Suprapubic skin (tissue), 4 donors: ENCODE data around the gene INSL4. TPM values are rescaled to one million over a fixed set of nuclear protein-coding genes. Genes with fewer than 3 reads are reported as not detected.

ENCODE experiments used
- DNase-seq, 2 donors: peaks; one replicate each; pipeline ENCODE4 v3.0.0-alpha.2; 2019; ENCODE audit warnings: low spot score in 2 of 2
- H3K27ac ChIP-seq: fragments of 200-600 bp; sonication (generic); one replicate; pipeline ENCODE4 v1.5.1; 2019
- H3K27me3 ChIP-seq: fragments of 200-600 bp; sonication (generic); one replicate; pipeline ENCODE4 v1.5.1; 2019
- H3K36me3 ChIP-seq: fragments of 200-600 bp; sonication (generic); one replicate; pipeline ENCODE4 v1.5.1; 2019
- H3K4me1 ChIP-seq: fragments of 200-600 bp; sonication (generic); one replicate; pipeline ENCODE4 v1.5.1; 2019
- H3K4me3 ChIP-seq: fragments of 200-600 bp; sonication (generic); one replicate; pipeline ENCODE4 v1.5.1; 2019; ENCODE audit warnings: mild to moderate bottlenecking
- H3K9me3 ChIP-seq: fragments of 200-600 bp; sonication (generic); one replicate; pipeline ENCODE4 v1.5.1; 2019
- EP300 ChIP-seq: sonication (generic); formaldehyde crosslinking; IDR thresholded peaks from one replicate; pipeline ENCODE4 v1.6.1; 2017; ENCODE audit warnings: antibody characterized with exemption
- POLR2A ChIP-seq, 2 donors: fragments of 450-650 bp; IDR thresholded peaks; one replicate each; pipeline ENCODE4 v1.6.1; 2017; ENCODE audit warnings: antibody characterized with exemption in 2 of 2, mild to moderate bottlenecking in 2 of 2, moderate library complexity in 2 of 2
- POLR2AphosphoS5 ChIP-seq, 3 donors: sonication (generic); formaldehyde crosslinking; IDR thresholded peaks; one replicate each; pipeline ENCODE4 v1.6.1; 2017; ENCODE audit warnings: antibody characterized with exemption in 3 of 3
- WGBS: methylation state at CpG from one replicate; pipeline ENCODE4 v1.1.5; 2018; 5-methylcytosine and 5-hydroxymethylcytosine counted together
- total RNA-seq, 4 donors: library from RNA; depleted of rRNA; stranded (reverse); fragments of >200 nt; gene quantifications; one replicate each; pipeline ENCODE4 v1.1.0, GENCODE V29; 2016
- TF ChIP-seq, protein P1 (sequence below), 2 donors: fragments of 200-600 bp in 1 of 2; fragments of 450-650 bp in 1 of 2; sonication (generic) in 1 of 2; IDR thresholded peaks; one replicate each; pipeline ENCODE4 v1.5.1; 2016 to 2019; ENCODE audit warnings: antibody characterized with exemption in 2 of 2, mild to moderate bottlenecking in 1 of 2, moderate library complexity in 1 of 2

Gene INSL4
- total RNA-seq, 4 donors from 2014 or later: not detected

DNA sequence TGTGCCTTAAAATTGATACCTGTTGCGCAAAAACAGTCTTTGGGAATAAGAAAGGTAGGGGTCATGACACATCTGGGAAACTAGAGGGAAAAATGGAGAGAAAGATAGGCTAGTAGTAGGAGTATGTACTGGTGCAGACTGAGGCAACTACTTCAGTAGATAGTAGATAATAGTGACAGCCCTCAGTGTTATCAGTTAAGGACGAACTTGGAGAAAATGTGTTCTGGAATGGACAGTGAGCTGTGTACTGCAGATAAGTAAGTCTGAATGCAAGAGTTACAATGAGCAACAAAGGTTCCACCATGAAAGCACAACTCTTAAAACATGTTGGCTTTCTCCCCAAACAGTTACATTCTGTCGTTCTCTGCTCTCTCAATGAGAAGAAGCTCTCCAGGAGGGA is 39.2 kb upstream of the INSL4 start:
- Histone ChIP-seq H3K27me3 (peaks cover 13% of the 10 kb centered on the region), H3K4me1 (no peaks in the 10 kb centered on the region), H3K4me3 (no peak overlapping the region), H3K27ac (no peak overlapping the region), H3K36me3 (no peaks in the 10 kb centered on the region), H3K9me3 (no peaks in the 10 kb centered on the region)
- DNase-seq: no peak
- WGBS: 82% methylated on average over 3 of the region's 3 CpGs
- TF ChIP-seq, protein P1, sequence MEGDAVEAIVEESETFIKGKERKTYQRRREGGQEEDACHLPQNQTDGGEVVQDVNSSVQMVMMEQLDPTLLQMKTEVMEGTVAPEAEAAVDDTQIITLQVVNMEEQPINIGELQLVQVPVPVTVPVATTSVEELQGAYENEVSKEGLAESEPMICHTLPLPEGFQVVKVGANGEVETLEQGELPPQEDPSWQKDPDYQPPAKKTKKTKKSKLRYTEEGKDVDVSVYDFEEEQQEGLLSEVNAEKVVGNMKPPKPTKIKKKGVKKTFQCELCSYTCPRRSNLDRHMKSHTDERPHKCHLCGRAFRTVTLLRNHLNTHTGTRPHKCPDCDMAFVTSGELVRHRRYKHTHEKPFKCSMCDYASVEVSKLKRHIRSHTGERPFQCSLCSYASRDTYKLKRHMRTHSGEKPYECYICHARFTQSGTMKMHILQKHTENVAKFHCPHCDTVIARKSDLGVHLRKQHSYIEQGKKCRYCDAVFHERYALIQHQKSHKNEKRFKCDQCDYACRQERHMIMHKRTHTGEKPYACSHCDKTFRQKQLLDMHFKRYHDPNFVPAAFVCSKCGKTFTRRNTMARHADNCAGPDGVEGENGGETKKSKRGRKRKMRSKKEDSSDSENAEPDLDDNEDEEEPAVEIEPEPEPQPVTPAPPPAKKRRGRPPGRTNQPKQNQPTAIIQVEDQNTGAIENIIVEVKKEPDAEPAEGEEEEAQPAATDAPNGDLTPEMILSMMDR (IDR thresholded peaks at IDR 0.05): no peak
- no peak for TF ChIP-seq EP300
- no peak for TF ChIP-seq POLR2AphosphoS5 (IDR thresholded peaks at IDR 0.05)
- no peak for TF ChIP-seq POLR2A (IDR thresholded peaks at IDR 0.05)

DNA sequence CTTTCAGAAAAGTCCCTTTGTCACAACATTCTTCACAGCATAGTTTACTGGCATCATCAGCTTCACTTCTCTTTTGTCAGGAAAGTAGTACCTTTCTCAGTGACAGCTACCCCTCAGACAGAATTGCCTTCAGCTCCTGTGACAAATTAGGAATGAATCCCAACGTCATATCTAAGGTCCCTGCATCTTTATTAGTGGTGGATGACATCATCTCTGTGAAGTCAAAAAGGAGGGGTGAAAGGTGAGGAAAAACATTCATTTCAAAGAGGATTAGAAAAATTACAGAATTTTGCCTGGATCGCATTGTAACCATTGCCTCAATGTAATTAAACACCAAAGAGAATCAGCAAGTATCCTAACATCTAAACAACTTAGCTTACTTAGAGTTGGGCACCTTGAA is 37.9 kb upstream of the INSL4 start:
- Histone ChIP-seq H3K4me3 (no peak overlapping the region), H3K36me3 (no peaks in the 10 kb centered on the region), H3K27me3 (peaks cover 9% of the 10 kb centered on the region), H3K9me3 (no peaks in the 10 kb centered on the region), H3K27ac (no peak overlapping the region), H3K4me1 (no peaks in the 10 kb centered on the region)
- DNase-seq: no peak
- TF ChIP-seq EP300 (no peak), POLR2A (IDR thresholded peaks at IDR 0.05) (no peak), POLR2AphosphoS5 (IDR thresholded peaks at IDR 0.05) (no peak)
- TF ChIP-seq, protein P1 (IDR thresholded peaks at IDR 0.05): no peak
- WGBS: 57% methylated on average over 2 of the region's 2 CpGs

DNA sequence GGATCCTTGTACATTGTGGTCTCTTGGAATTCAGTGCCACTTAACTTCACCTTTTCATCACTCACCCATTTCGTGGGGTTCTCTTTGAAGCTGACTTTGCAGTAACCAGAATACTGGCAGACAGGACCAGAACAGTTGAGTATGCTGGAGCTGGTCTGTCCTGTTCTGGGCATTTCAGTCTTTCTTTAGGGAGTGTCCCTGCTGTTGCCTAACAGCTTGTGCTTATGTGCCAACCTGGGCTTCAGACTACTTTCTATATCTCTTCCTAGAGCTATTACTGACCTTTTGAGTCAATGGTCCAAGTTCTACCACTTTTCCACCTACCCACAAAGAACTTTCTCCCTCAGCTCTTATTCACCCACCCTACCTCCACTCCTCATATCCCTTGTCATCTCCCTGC is 35.8 kb upstream of the INSL4 start:
- no peaks in the 10 kb centered on the region for H3K4me1 ChIP-seq
- H3K36me3 ChIP-seq: no peaks in the 10 kb centered on the region
- DNase-seq: no peak
- no peaks in the 10 kb centered on the region for H3K9me3 ChIP-seq
- TF ChIP-seq EP300 (no peak), POLR2A (IDR thresholded peaks at IDR 0.05) (no peak), POLR2AphosphoS5 (IDR thresholded peaks at IDR 0.05) (no peak)
- TF ChIP-seq, protein P1 (IDR thresholded peaks at IDR 0.05): no peak
- WGBS: 60% methylated on average over 1 of the region's 1 CpG
- H3K27me3 ChIP-seq: peaks cover 5% of the 10 kb centered on the region
- no peak overlapping the region for H3K27ac ChIP-seq
- H3K4me3 ChIP-seq: no peak overlapping the region

DNA sequence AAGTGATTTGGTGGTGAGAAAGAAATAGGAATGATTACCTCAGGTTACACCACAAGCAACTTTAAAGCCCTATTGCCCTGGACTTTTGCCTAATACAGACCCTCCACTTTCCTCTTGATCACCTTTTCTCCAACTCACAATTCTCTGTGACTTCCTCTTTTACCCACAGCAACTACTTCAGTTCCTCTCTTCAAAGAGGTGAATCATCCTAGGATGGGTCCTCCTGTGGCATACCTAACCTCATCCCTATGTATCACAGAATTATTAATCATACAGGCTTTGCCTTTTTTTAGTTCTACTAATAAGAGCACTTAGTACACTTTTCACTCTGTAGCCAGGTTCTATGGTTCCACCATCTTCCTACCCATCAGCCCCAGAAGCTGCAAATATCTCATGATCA is 26.1 kb upstream of the INSL4 start:
- Histone ChIP-seq H3K4me1 (no peaks in the 10 kb centered on the region), H3K27me3 (no peaks in the 10 kb centered on the region), H3K27ac (no peak overlapping the region), H3K36me3 (no peaks in the 10 kb centered on the region), H3K4me3 (no peak overlapping the region), H3K9me3 (no peaks in the 10 kb centered on the region)
- no peak for TF ChIP-seq POLR2AphosphoS5 (IDR thresholded peaks at IDR 0.05)
- TF ChIP-seq POLR2A (IDR thresholded peaks at IDR 0.05): no peak
- no peak for TF ChIP-seq EP300
- TF ChIP-seq, protein P1 (IDR thresholded peaks at IDR 0.05): no peak
- no peak for DNase-seq

DNA sequence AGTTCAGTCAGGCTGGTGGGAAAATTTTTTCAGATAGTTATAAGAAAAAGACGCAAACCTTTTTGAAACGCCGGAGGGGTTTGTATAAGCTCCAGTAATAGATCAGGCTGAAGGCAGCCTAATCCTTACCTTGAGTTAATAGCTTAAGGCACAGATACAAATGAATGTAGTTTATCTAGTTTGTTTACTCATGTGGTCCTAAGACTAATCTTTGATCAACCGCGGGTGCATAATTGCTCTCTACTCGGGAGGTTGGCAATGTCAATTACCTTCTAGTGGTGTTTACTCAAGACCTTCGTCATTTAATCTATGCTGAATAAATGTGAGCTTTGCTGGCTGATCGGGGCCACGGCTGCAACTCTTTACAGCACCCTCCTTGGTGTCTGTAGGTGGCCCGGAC is 665 bp upstream of the INSL4 start:
- Histone ChIP-seq H3K27ac (no peak overlapping the region), H3K36me3 (no peaks in the 10 kb centered on the region), H3K27me3 (peaks cover 19% of the 10 kb centered on the region), H3K4me3 (no peak overlapping the region), H3K9me3 (no peaks in the 10 kb centered on the region), H3K4me1 (no peaks in the 10 kb centered on the region)
- WGBS: 59% methylated on average over 10 of the region's 10 CpGs
- DNase-seq: no peak
- TF ChIP-seq POLR2A (IDR thresholded peaks at IDR 0.05): no peak
- TF ChIP-seq, protein P1 (IDR thresholded peaks at IDR 0.05): no peak
- TF ChIP-seq EP300: no peak
- TF ChIP-seq POLR2AphosphoS5 (IDR thresholded peaks at IDR 0.05): no peak
